ENCODE results near the gene ZNF273. TPM values are rescaled to one million over a fixed set of nuclear protein-coding genes. Genes with fewer than 3 reads are reported as not detected.
"Not testable (repeated sequence)": the region's sequence is repeated elsewhere in the genome, so short reads cannot be mapped to it uniquely, and the experiment has no call there.

ZNF273 gene
- total and polyA plus RNA-seq, 10 of the 15 experiments (the other 5 are each of a cell fraction or from before 2014, with no cell fraction given), result 4.8 to 12.3 (median 7.8) TPM

DNA sequence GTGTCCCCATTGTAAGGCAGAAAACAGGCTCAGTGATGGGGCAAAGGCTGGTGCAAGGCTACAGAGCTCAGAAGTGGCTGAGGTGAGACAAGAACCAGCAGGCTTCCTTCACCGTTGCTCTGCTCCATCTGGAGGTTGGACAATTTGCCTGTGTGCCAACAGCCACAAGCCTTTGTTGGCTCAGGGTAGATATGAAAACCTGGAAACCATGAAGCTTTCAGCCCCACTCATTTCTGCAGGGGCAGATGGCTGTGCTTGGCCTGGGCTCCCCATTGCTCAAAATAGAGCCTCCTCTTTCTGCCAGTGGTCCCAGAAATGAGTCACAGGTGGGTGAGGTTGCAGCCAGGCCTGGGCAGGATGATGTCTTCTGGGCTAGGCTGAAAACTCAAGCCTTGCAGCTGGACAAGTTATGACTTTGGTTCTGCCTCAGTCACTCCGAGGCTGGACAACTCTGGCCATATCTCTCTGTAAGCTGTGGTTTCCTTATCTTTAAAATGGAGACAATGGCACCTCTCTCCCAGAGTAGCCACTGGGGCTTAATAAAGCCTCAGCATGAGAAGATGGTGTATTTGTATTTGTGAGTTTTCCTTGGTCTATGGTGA lies 12.2 kb upstream of the ZNF273 start (continued):
- TF ChIP-seq FOS (IDR thresholded peaks at IDR 0.05; ENCODE audit: borderline replicate concordance, extremely low read depth, insufficient read length) (no peak), MYB (IDR thresholded peaks at IDR 0.05; ENCODE audit: borderline replicate concordance, low read depth, low read length) (no peak), SIN3A (IDR thresholded peaks at IDR 0.05; ENCODE audit: low read depth, low read length) (no peak)
- TF ChIP-seq, protein P1, sequence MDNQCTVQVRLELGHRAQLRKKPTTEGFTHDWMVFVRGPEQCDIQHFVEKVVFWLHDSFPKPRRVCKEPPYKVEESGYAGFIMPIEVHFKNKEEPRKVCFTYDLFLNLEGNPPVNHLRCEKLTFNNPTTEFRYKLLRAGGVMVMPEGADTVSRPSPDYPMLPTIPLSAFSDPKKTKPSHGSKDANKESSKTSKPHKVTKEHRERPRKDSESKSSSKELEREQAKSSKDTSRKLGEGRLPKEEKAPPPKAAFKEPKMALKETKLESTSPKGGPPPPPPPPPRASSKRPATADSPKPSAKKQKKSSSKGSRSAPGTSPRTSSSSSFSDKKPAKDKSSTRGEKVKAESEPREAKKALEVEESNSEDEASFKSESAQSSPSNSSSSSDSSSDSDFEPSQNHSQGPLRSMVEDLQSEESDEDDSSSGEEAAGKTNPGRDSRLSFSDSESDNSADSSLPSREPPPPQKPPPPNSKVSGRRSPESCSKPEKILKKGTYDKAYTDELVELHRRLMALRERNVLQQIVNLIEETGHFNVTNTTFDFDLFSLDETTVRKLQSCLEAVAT (IDR thresholded peaks at IDR 0.05), result no peak

DNA sequence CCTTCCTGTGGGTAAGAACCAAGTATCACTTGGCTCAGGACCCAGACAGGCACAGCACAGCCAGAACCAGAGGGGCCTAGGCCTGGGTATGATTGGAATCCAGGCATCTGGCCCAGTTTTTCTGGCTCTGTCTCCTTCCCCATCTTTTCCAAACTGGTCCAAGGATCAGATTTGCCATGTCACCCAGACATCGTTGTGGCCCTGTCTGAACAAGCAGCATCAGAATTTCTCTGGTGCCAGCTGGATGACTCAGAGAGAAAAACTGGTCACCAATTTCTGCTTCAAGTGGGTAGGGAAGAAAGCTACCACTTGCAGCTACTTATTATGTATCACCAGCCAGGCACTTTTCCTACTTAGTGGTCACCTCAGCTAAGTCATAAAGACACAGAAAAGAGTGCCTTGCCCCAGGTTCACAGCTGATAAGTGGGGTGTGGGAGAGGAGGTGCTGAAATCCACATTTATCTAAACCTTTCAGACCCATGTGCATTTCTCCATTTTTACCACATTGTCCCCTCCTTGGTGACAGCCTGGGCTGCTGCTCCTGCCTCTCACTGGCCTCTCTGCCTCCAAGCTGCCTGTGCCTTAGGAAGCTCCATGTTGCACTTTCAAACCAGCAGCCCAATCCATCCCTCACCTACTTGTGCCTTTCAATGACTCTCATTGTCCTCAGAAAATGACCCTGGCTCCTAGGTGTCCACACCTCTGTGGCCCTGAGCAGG lies 11.6 kb upstream of the ZNF273 start:
- H3K27ac ChIP-seq (ENCODE audit: control insufficient read depth, insufficient read depth); H3K4me1 ChIP-seq (ENCODE audit: control insufficient read depth, insufficient read depth, low read length); H3K4me3 ChIP-seq; in situ Hi-C loops (cut with MboI); FAIRE-seq; intact Hi-C loops (cut with micrococcal nuclease; ENCODE audit: unreplicated experiment); H2AFZ ChIP-seq (ENCODE audit: control insufficient read depth, low read depth, low read length); H3K9me3 ChIP-seq (replicated peaks; ENCODE audit: control insufficient read depth, insufficient read depth, low read length); H4K20me1 ChIP-seq (ENCODE audit: control insufficient read depth, insufficient read depth); POLR2A ChIA-PET; SMC1A ChIA-PET (ENCODE audit: uncharacterized antibody, unreplicated experiment); ATAC-seq; H3K79me2 ChIP-seq (ENCODE audit: control insufficient read depth, insufficient read depth, low read length); RAD21 ChIA-PET (ENCODE audit: unreplicated experiment); H3K4me2 ChIP-seq (ENCODE audit: control insufficient read depth, insufficient read depth); H3K27me3 ChIP-seq (replicated peaks in 1 of 2; ENCODE audit: control insufficient read depth in 2 of 2, insufficient read depth in 2 of 2, low read length in 1 of 2); DNase-seq (ENCODE audit: low read depth, low spot score); H3K9ac ChIP-seq (ENCODE audit: control insufficient read depth, insufficient read depth, low read length); H3K36me3 ChIP-seq (ENCODE audit: control insufficient read depth in 2 of 2, insufficient read depth in 2 of 2, low read length in 1 of 2); BruUV-seq (replicated peaks): not testable (repeated sequence)
- CTCF ChIA-PET, result interaction anchor here (0.7 to 1.1 kb wide), 2 partner anchors 12 to 17 kb away, joined by 3 read pairs; partner anchors contain the start of gene ZNF273
- 0% methylated on average over 1 of the region's 1 CpG for WGBS (ENCODE audit: insufficient coverage, insufficient replicate concordance, low lambda C conversion rate, missing lambda C conversion rate)
